Subcutaneous abdominal adipose tissue (tissue), 5 donors: Measurements from ENCODE around the gene KRT74.

Experiments
- H3K27ac ChIP-seq: one replicate; pipeline ENCODE4 v1.7.0; 2013; ENCODE audit warnings: low read depth, mild to moderate bottlenecking, inconsistent platforms, low read length, moderate library complexity
- H3K27me3 ChIP-seq, 5 donors: one replicate each; pipeline ENCODE4 v1.7.0; 2013; ENCODE audit warnings: low read length in 5 of 5, inconsistent platforms in 1 of 5; ENCODE audit not compliant: control insufficient read depth in 5 of 5, insufficient read depth in 4 of 5
- H3K36me3 ChIP-seq, 5 donors: one replicate each; pipeline ENCODE4 v1.7.0; 2013; ENCODE audit warnings: low read length in 5 of 5; ENCODE audit not compliant: control insufficient read depth in 5 of 5, insufficient read depth in 5 of 5
- H3K4me1 ChIP-seq, 5 donors: one replicate each; pipeline ENCODE4 v1.7.0; 2013; ENCODE audit warnings: low read length in 5 of 5, mild to moderate bottlenecking in 3 of 5, moderate library complexity in 1 of 5; ENCODE audit not compliant: control insufficient read depth in 5 of 5, insufficient read depth in 5 of 5
- H3K4me3 ChIP-seq, 5 donors: one replicate each; pipeline ENCODE4 v1.7.0; 2013; ENCODE audit warnings: low read length in 5 of 5, low read depth in 1 of 5
- H3K9ac ChIP-seq, 5 donors: one replicate each; pipeline ENCODE4 v1.7.0; 2013; ENCODE audit warnings: low read length in 5 of 5, mild to moderate bottlenecking in 4 of 5, moderate library complexity in 3 of 5
- H3K9me3 ChIP-seq, 5 donors: one replicate each; pipeline ENCODE4 v1.7.0; 2013; ENCODE audit warnings: low read length in 5 of 5; ENCODE audit not compliant: control insufficient read depth in 5 of 5
- donor health status: healthy.
- donor health status: healthy.
- donor health status: healthy.
- donor health status: healthy.
- donor health status: healthy.

Gene KRT74

DNA sequence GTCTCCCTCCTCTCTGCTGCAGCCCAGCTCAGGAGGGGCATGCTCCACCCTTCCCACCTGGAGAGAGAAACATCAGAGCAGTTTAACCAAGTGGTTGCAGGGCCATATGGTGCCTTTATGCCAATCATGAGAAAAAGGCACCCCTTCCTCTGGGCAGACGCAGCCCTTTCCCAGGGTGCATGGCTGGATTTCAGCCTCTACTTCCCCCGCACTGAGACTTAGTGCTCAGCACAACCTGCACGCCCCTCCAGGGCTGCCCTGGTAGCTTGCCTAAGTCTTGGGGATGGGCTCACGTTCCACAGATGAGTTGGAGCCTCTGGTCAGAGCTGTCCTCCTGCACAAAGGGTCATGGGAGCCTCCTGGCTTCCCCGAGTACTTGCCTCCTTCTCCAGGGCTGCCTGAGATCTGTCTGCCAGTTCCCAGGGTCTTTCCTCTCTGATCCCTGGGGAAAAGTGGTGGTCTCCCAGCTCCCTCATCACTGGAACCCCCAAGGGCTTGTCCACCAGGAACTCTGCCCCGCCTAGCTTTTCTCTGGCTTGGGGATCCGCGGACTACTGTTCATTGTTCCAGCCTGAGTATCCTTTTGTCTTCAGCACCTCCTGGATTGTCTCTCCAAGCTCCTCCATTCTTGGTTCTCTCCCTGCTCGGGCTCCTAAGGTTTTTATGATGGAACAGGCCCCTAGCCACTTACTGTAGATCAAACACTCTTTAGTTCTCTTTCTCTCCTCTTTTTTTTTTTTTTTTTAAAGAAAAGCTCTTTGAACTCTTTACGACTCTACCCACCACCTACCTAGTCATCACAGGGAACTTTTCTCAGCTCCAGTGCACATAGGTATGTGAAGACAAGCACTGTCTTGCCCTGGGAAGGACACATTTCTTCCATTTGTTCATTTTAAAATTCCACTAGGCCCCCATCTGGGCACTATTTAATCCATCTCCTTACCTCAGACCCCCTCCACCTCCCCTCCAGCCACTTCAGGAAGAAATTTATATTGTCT is 6.1 kb upstream of the KRT74 start:
- Histone ChIP-seq H3K27ac (no peak overlapping the region), H3K9me3 (no peaks in the 10 kb centered on the region), H3K36me3 (no peaks in the 10 kb centered on the region), H3K4me3 (no peak overlapping the region), H3K9ac (no peak overlapping the region), H3K27me3 (peaks cover 0 to 6% (median 0%) of the 10 kb centered on the region in 5 donors), H3K4me1 (peaks cover 0 to 4% (median 0%) of the 10 kb centered on the region in 5 donors)

DNA sequence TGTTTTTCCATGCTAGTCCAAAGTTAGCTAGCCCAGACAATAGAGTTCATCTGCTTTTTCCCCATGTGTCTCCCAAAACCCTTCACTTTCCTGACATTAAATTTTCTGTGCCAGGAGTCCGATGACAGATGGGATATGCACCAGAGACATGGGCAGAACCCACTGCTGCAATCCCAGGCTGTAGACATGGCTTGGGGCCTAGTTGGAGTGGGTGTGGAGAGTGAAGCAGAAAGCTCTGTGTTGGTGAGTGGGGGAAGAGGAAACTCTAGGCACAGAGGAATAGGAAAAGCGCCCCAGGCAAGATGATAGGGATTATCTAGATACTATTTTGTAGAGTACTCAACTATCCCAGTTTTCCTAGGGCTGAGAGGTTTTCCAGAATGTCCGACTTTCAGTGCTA is 4.8 kb upstream of the KRT74 start:
- peaks cover 0 to 6% (median 0%) of the 10 kb centered on the region in 5 donors for H3K27me3 ChIP-seq

DNA sequence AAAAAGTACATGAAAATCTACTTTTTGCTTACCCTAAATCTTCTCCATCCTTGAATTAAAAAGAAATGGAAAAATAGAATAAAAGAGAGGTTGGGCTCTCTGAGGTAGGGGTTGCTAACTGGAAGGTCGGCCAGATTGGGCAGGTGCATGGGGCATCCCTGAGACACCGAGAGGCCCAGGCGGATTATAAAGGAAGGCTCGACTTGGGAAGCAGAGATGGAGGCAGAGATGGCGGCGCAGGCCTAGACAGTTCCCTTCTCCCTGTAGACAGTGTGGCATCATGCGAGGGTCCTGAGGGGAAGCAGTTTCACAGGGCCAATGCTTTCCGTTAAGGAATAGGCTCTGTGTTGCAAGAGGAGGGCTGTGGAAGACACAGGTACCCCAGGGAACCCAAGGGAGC is 3.7 kb upstream of the KRT74 start:
- Histone ChIP-seq H3K36me3 (no peaks in the 10 kb centered on the region), H3K27me3 (peaks cover 0 to 6% (median 0%) of the 10 kb centered on the region in 5 donors), H3K4me1 (peaks cover 0 to 4% (median 0%) of the 10 kb centered on the region in 5 donors), H3K4me3 (no peak overlapping the region), H3K27ac (no peak overlapping the region), H3K9me3 (no peaks in the 10 kb centered on the region), H3K9ac (no peak overlapping the region)

More for the DNA sequence above, 4.8 kb upstream of the KRT74 start:
- Histone ChIP-seq H3K4me3 (no peak overlapping the region), H3K9me3 (no peaks in the 10 kb centered on the region), H3K4me1 (peaks cover 0 to 4% (median 0%) of the 10 kb centered on the region in 5 donors), H3K27ac (no peak overlapping the region), H3K36me3 (no peaks in the 10 kb centered on the region), H3K9ac (no peak overlapping the region)

DNA sequence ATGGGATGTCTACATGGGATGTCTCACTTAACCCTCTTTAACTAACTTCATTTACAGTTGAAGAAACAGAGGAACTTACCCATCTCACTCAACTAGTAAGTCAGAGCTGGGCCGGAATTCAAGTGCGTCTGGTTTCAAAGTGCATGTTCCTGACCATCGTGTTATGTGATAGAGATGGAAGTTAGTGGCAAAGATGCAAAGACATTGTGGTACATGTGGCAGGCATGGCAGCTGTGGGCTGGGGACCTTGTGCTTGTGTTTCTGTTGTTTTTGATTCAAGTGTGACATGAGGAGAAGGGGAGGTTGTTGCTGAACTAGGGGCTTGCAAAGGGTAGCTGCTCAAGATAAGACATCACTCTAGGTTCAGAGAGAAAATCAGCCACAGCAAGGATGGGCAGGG is 2.3 kb upstream of the KRT74 start:
- peak overlapping the region in 1 of 5 donors; percentile 10 for H3K4me3 ChIP-seq
- no peak overlapping the region for H3K9ac ChIP-seq
- H3K4me1 ChIP-seq: peaks cover 0 to 4% (median 0%) of the 10 kb centered on the region in 5 donors

DNA sequence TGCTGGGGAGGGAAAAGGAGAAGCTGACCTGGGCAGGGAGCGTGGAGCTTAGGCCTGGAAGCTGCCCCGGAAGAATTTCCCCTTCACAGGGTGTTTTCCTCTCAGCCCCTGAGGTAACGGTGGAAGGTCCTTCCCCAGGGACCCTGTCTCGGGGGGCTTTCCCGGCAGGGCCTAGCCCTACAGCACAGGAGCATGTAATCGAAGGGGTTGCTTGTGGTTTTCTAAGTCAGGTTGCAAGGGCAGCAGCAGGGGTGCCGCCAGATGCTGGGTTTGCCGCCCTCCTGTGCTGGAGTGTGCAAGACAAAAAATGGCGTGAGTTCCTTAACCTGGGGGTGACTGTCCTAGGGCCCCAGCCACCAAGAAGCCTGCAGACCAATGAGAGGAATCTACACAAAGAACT is 1.6 kb upstream of the KRT74 start:
- no peaks in the 10 kb centered on the region for H3K36me3 ChIP-seq
- no peak overlapping the region for H3K27ac ChIP-seq
- no peak overlapping the region for H3K4me3 ChIP-seq
- no peak overlapping the region for H3K9ac ChIP-seq
- H3K27me3 ChIP-seq: peaks cover 0 to 7% (median 0%) of the 10 kb centered on the region in 5 donors
- no peaks in the 10 kb centered on the region for H3K9me3 ChIP-seq
- H3K4me1 ChIP-seq: peaks cover 0 to 4% (median 0%) of the 10 kb centered on the region in 5 donors

More for the DNA sequence above, 2.3 kb upstream of the KRT74 start:
- Histone ChIP-seq H3K9me3 (no peaks in the 10 kb centered on the region), H3K27me3 (peaks cover 0 to 5% (median 0%) of the 10 kb centered on the region in 5 donors), H3K36me3 (no peaks in the 10 kb centered on the region), H3K27ac (no peak overlapping the region)

DNA sequence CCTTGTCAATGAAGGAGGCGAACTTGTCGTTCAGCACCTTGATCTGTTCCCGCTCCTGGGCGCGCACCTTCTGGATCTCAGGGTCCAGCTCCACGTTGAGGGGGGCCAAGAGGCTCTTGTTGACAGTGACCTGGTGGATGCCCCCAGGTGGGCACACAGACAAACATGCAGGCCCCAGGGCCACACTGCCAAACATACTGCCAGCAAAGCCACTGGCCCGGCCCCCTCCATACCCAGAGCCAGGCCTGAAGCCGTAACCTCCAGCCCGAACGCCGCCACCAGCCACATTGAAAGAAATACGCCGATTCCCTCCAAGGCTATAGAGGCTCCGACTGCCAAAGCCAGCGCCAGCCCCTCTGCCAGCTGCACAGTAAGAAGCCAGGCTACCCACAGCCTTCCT is 337 bp downstream of the KRT74 start:
- Histone ChIP-seq H3K27ac (no peak overlapping the region), H3K4me1 (peaks cover 0 to 3% (median 0%) of the 10 kb centered on the region in 5 donors), H3K27me3 (peaks cover 0 to 12% (median 5%) of the 10 kb centered on the region in 5 donors), H3K4me3 (no peak overlapping the region), H3K9me3 (no peaks in the 10 kb centered on the region), H3K36me3 (no peaks in the 10 kb centered on the region), H3K9ac (no peak overlapping the region)

DNA sequence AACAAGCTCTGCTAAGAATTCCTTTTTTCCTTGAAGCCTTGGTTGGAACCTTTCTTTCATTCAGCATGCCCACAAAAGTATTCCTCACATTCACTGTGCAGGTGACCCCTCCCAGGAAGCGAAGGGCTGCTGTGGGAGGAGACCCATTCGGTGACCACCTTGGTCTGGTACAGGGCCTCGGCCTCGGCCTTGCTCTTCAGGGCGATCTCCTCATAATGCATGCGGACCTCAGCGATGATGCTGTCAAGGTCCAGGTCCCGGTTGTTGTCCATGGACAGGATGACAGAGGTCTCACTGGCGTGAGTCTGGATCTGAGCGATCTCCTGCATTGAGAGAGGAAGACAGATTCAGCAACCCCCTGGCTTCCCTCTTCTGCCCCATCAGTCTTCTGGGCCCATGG is 3.1 kb downstream of the KRT74 start:
- Histone ChIP-seq H3K9ac (no peak overlapping the region), H3K27ac (no peak overlapping the region), H3K4me1 (peaks cover 0 to 3% (median 0%) of the 10 kb centered on the region in 5 donors), H3K36me3 (no peaks in the 10 kb centered on the region), H3K4me3 (no peak overlapping the region), H3K9me3 (no peaks in the 10 kb centered on the region), H3K27me3 (peaks cover 0 to 16% (median 8%) of the 10 kb centered on the region in 5 donors)

DNA sequence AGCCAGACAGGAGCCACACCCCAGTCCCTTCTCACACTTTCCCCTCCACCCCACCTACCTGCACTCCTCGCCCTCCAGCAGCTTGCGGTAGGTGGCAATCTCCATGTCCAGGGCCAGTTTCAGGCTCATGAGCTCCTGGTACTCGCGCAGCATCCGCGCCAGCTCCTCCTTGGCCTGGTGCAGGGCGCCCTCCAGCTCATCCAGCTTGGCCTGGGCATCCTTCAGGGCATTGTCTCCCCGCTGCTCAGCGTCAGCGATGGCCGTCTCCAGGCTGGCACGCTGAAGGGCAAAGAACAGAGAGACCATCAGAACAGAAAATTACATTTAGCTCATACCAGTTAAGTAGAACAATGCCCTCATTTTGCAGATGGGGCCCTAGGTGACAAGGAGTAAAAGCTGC is 5.5 kb downstream of the KRT74 start:
- Histone ChIP-seq H3K27ac (no peak overlapping the region), H3K27me3 (peaks cover 0 to 16% (median 8%) of the 10 kb centered on the region in 5 donors), H3K9ac (no peak overlapping the region)

DNA sequence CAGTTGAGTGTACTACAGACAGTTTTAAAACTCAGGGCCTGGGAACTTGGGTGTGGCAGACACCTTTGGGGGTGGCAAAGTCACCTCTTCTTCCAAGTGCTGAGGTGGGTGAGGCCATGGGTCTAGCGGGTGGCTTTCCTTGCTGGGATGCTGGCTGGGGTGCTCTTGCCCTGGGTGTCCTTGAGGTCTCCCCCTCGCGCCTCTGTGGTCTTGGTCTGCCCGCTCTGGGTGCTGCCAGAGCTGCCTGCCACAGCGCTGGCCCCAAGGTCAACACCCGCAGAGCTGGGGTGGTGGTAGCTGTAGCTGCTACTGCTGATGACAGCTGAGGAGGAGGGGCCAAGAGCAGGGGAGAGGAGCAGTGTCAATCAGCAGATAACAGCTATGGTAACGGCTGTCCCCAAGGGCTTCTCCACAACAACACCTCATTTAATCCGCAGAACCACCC is 6.8 kb downstream of the KRT74 start:
- H3K4me3 ChIP-seq: no peak overlapping the region
- H3K9ac ChIP-seq: no peak overlapping the region
- H3K36me3 ChIP-seq: no peaks in the 10 kb centered on the region
- no peaks in the 10 kb centered on the region for H3K9me3 ChIP-seq
- peaks cover 0 to under 1% (median 0%) of the 10 kb centered on the region in 5 donors for H3K4me1 ChIP-seq
- H3K27me3 ChIP-seq: peaks cover 0 to 16% (median 8%) of the 10 kb centered on the region in 5 donors
- H3K27ac ChIP-seq: no peak overlapping the region

More for the DNA sequence above, 5.5 kb downstream of the KRT74 start:
- Histone ChIP-seq H3K4me3 (no peak overlapping the region), H3K9me3 (no peaks in the 10 kb centered on the region), H3K4me1 (peaks cover 0 to 3% (median 0%) of the 10 kb centered on the region in 5 donors), H3K36me3 (no peaks in the 10 kb centered on the region)

DNA sequence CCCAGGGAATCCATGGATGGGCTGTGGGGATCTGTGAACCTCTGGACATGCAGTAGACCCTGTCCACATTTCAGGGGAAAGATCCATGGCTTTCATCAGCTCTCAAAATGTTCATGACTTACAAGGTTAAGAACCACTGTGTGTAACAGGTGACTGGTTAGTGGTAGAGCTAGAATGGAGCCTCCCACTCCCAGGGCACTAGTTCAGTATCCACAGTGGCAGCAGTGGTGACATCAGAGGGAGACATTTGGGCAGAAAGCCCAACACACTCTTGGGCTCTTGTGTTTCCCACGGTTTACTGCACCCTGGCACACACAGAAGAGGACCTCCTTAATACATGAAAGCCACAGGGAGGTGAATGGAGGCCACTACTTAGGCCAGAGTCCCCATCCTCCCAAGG is 9.1 kb downstream of the KRT74 start:
- H3K4me3 ChIP-seq: no peak overlapping the region
- no peaks in the 10 kb centered on the region for H3K36me3 ChIP-seq
- H3K9me3 ChIP-seq: no peaks in the 10 kb centered on the region
- no peak overlapping the region for H3K9ac ChIP-seq
- H3K27me3 ChIP-seq: peaks cover 0 to 11% (median 5%) of the 10 kb centered on the region in 5 donors
- no peaks in the 10 kb centered on the region for H3K4me1 ChIP-seq
- H3K27ac ChIP-seq: no peak overlapping the region
